IMR-90 (cell line): ENCODE results near the gene FGF9. TPM values are rescaled to one million over a fixed set of nuclear protein-coding genes. Genes with fewer than 3 reads are reported as not detected.

ENCODE experiments used
- ATAC-seq: fragments of 200-7000 bp; cut with Tn5 transposase; 2 replicates; pipeline ENCODE4 v1.9.1; 2020; ENCODE audit warnings: low read depth, mild to moderate bottlenecking, moderate library complexity
- BruUV-seq: library from RNA; stranded (reverse); fragments of 400-500 nt; replicated peaks from 2 replicates; lab custom pipeline; 2021; lab: Mats Ljungman, UMichigan
- CTCF ChIA-PET: fragments of 300-600 bp; formaldehyde crosslinking; extraction: SDS; loops from one replicate; lab custom pipeline; 2021; ENCODE audit warnings: antibody characterized with exemption; lab: Yijun Ruan, JAX
- POLR2A ChIA-PET: fragments of 300-600 bp; sonication (Branson Sonifier 250); formaldehyde crosslinking; loops from one replicate; lab custom pipeline; 2022; ENCODE audit warnings: antibody characterized with exemption; ENCODE audit not compliant: unreplicated experiment; lab: Charles Lee
- DNase-seq: peaks from one replicate; pipeline ENCODE4 v3.0.0; 2013
- H2AFZ ChIP-seq: replicated peaks from 2 replicates; pipeline ENCODE3; 2013; ENCODE audit warnings: low read length, mild to moderate bottlenecking; ENCODE audit not compliant: poor library complexity
- H2AK5ac ChIP-seq: 2 replicates; pipeline ENCODE4 v1.6.1; 2013; ENCODE audit warnings: low read depth, low read length, inconsistent platforms
- H2AK9ac ChIP-seq: replicated peaks from 2 replicates; pipeline ENCODE3; 2013; ENCODE audit warnings: mild to moderate bottlenecking, low read depth, low read length, moderate library complexity; ENCODE audit not compliant: poor library complexity
- H2BK120ac ChIP-seq: 2 replicates; pipeline ENCODE4 v1.6.1; 2013; ENCODE audit warnings: low read depth, low read length, inconsistent platforms
- H2BK15ac ChIP-seq: 3 replicates; pipeline ENCODE4 v1.6.1; 2013; ENCODE audit warnings: low read depth, low read length, inconsistent platforms
- H2BK20ac ChIP-seq: 2 replicates; pipeline ENCODE4 v1.6.1; 2013; ENCODE audit warnings: low read depth, mild to moderate bottlenecking, inconsistent platforms, low read length, moderate library complexity
- H2BK5ac ChIP-seq: 2 replicates; pipeline ENCODE4 v1.6.1; 2013; ENCODE audit warnings: mild to moderate bottlenecking, low read depth, low read length, inconsistent platforms; ENCODE audit not compliant: poor library complexity, severe bottlenecking
- H3K14ac ChIP-seq: replicated peaks from 2 replicates; pipeline ENCODE4 v1.6.1; 2013; ENCODE audit warnings: low read depth, low read length, inconsistent platforms
- H3K18ac ChIP-seq: 2 replicates; pipeline ENCODE4 v1.6.1; 2013; ENCODE audit warnings: low read depth, low read length, control low read depth
- H3K23ac ChIP-seq: 2 replicates; pipeline ENCODE4 v1.6.1; 2013; ENCODE audit warnings: low read depth, low read length, inconsistent platforms
- H3K27ac ChIP-seq: 2 replicates; pipeline ENCODE4 v1.5.1; 2013; ENCODE audit warnings: mild to moderate bottlenecking, control low read depth, low read length; ENCODE audit not compliant: insufficient read depth
- H3K27me3 ChIP-seq: 2 replicates; pipeline ENCODE4 v1.6.1; 2013; ENCODE audit warnings: low read length; ENCODE audit not compliant: control insufficient read depth, insufficient read depth
- H3K36me3 ChIP-seq: 2 replicates; pipeline ENCODE4 v1.6.1; 2013; ENCODE audit warnings: low read length, mixed read lengths; ENCODE audit not compliant: control insufficient read depth, insufficient read depth
- H3K4ac ChIP-seq: 2 replicates; pipeline ENCODE4 v1.6.1; 2013; ENCODE audit warnings: low read depth, low read length, inconsistent platforms
- H3K4me1 ChIP-seq: 2 replicates; pipeline ENCODE4 v1.6.1; 2013; ENCODE audit warnings: low read length, mixed read lengths; ENCODE audit not compliant: control insufficient read depth, insufficient read depth
- H3K4me2 ChIP-seq: 2 replicates; pipeline ENCODE4 v1.6.1; 2013; ENCODE audit warnings: low read depth, mild to moderate bottlenecking, control low read depth, low read length, moderate library complexity
- H3K4me3 ChIP-seq: 2 replicates; pipeline ENCODE4 v1.5.1; 2013; ENCODE audit warnings: low read depth, mild to moderate bottlenecking, control low read depth, low read length, moderate library complexity; ENCODE audit not compliant: insufficient read depth
- H3K56ac ChIP-seq: 2 replicates; pipeline ENCODE4 v1.6.1; 2013; ENCODE audit warnings: low read length, inconsistent platforms; ENCODE audit not compliant: insufficient read depth; ENCODE audit errors: extremely low read depth
- H3K79me1 ChIP-seq, 2 experiments: 2 replicates each; pipeline ENCODE4 v1.6.1; 2013; ENCODE audit warnings: low read length in 2 of 2, inconsistent platforms in 1 of 2, low read depth in 1 of 2
- H3K9ac ChIP-seq: 2 replicates; pipeline ENCODE4 v1.6.1; 2013; ENCODE audit warnings: low read depth, low read length, control low read depth
- H3K9me1 ChIP-seq: 2 replicates; pipeline ENCODE4 v1.6.1; 2013; ENCODE audit warnings: low read length, inconsistent platforms; ENCODE audit not compliant: insufficient read depth
- H3K9me3 ChIP-seq: 2 replicates; pipeline ENCODE4 v1.6.1; 2013; ENCODE audit warnings: low read length; ENCODE audit not compliant: control insufficient read depth, insufficient read depth
- H4K20me1 ChIP-seq: 2 replicates; pipeline ENCODE4 v1.6.1; 2013; ENCODE audit warnings: low read length, inconsistent platforms; ENCODE audit not compliant: insufficient read depth
- H4K5ac ChIP-seq: 2 replicates; pipeline ENCODE4 v1.6.1; 2013; ENCODE audit warnings: mild to moderate bottlenecking, low read depth, low read length, control low read depth
- H4K8ac ChIP-seq, 2 experiments: 2 replicates each; pipeline ENCODE4 v1.6.1; 2013; ENCODE audit warnings: low read depth in 2 of 2, low read length in 2 of 2, control low read depth in 1 of 2, inconsistent platforms in 1 of 2
- H4K91ac ChIP-seq: 2 replicates; pipeline ENCODE4 v1.6.1; 2013; ENCODE audit warnings: low read depth, low read length, inconsistent platforms; ENCODE audit not compliant: insufficient read depth
- CEBPB ChIP-seq: IDR thresholded peaks from 2 replicates; pipeline ENCODE4 v1.6.1; 2012; ENCODE audit warnings: low read depth, low read length, improper control_type of control experiment
- CTCF ChIP-seq: conservative IDR thresholded peaks from 2 replicates; pipeline ENCODE4 v1.5.1; 2012; ENCODE audit warnings: mild to moderate bottlenecking, low read depth, low read length, improper control_type of control experiment
- FOS ChIP-seq: fragments of 150-350 bp; IDR thresholded peaks from 2 replicates; pipeline ENCODE4 v1.6.1; 2016; ENCODE audit warnings: low read depth, low read length
- MAFK ChIP-seq: IDR thresholded peaks from 2 replicates; pipeline ENCODE4 v1.6.1; 2012; ENCODE audit warnings: low read depth, low read length, improper control_type of control experiment
- MAZ ChIP-seq: IDR thresholded peaks from 2 replicates; pipeline ENCODE4 v1.6.1; 2012; ENCODE audit warnings: low read depth, mild to moderate bottlenecking, low read length, improper control_type of control experiment, moderate library complexity, borderline replicate concordance
- MXI1 ChIP-seq: IDR thresholded peaks from 2 replicates; pipeline ENCODE4 v1.6.1; 2012; ENCODE audit warnings: low read depth, mild to moderate bottlenecking, low read length, moderate library complexity, borderline replicate concordance
- NFE2L2 ChIP-seq: fragments of 150-350 bp; IDR thresholded peaks from 2 replicates; pipeline ENCODE4 v1.6.1; 2016; ENCODE audit warnings: low read depth, mild to moderate bottlenecking, low read length
- RCOR1 ChIP-seq: IDR thresholded peaks from 2 replicates; pipeline ENCODE4 v1.6.1; 2012; ENCODE audit warnings: mild to moderate bottlenecking, low read length, improper control_type of control experiment; ENCODE audit not compliant: insufficient replicate concordance
- RFX5 ChIP-seq: IDR thresholded peaks from 2 replicates; pipeline ENCODE4 v1.8.0; 2012; ENCODE audit warnings: low read depth, mild to moderate bottlenecking, low read length, moderate library complexity
- SMC3 ChIP-seq: fragments of 150-350 bp; IDR thresholded peaks from 2 replicates; pipeline ENCODE4 v1.6.1; 2016; ENCODE audit warnings: low read depth, mild to moderate bottlenecking, antibody characterized with exemption, low read length, moderate library complexity
- USF2 ChIP-seq: fragments of 150-350 bp; IDR thresholded peaks from 2 replicates; pipeline ENCODE4 v1.6.1; 2017; ENCODE audit warnings: mild to moderate bottlenecking, antibody characterized with exemption, low read length, low read depth
- WGBS, 2 experiments: methylation state at CpG; one replicate each; pipeline versions ENCODE4 v1.1.5 to v1.1.7; 2013; ENCODE audit warnings: missing lambda C conversion rate in 2 of 2; ENCODE audit not compliant: insufficient read length in 1 of 2; ENCODE audit errors: extremely low coverage in 2 of 2; 5-methylcytosine and 5-hydroxymethylcytosine counted together
- dilution Hi-C: fragments of 300-500 bp; cut with HindIII; formaldehyde crosslinking; loops from one replicate; pipeline ENCODE4 v1.14.3; 2018; ENCODE audit warnings: low sequenced_read_pairs; ENCODE audit not compliant: unreplicated experiment
- in situ Hi-C: fragments of 300-500 bp; cut with MboI; formaldehyde crosslinking; loops from 3 replicates; pipeline ENCODE4 v1.14.3; 2019; ENCODE audit warnings: low sequenced_read_pairs, inconsistent platforms, mixed read lengths
- intact Hi-C: fragments of 100-400 bp; cut with micrococcal nuclease; formaldehyde crosslinking; loops from 2 replicates; pipeline ENCODE4 v1.10.0; 2022
- polyA plus RNA-seq, 3 experiments: library from polyadenylated mRNA; depleted of rRNA; stranded (reverse); fragments of >200 nt; gene quantifications; 2 replicates each; pipeline ENCODE4 v1.2.3, GENCODE V29; 2012; ENCODE audit warnings: low replicate concordance in 1 of 3
- total RNA-seq: library from RNA; depleted of rRNA; stranded (reverse); fragments of >200 nt; gene quantifications from 2 replicates; pipeline ENCODE4 v1.2.3, GENCODE V29; 2012

The FGF9 gene
- total and polyA plus RNA-seq, 2 of the 4 experiments (the other 2 are of a cell fraction), result under 0.01 to 0.05 TPM

- no peak overlapping the region for H3K23ac ChIP-seq
- peaks cover 2% of the 10 kb centered on the region; the same call in 1 of the 2 replicates for H3K9me3 ChIP-seq
- no peak overlapping the region for H4K8ac ChIP-seq
- H2BK120ac ChIP-seq, result no peak overlapping the region
- no peak overlapping the region for H2BK20ac ChIP-seq
- H3K79me1 ChIP-seq, result no peaks in the 10 kb centered on the region
- in situ Hi-C loops (no loop called here), intact Hi-C loops (no loop called here), dilution Hi-C loops (no loop called here)
- H4K20me1 ChIP-seq, result no peaks in the 10 kb centered on the region
- no peaks in the 10 kb centered on the region for H3K9me1 ChIP-seq
- TF ChIP-seq CEBPB (no peak), MAFK (no peak), CTCF (no peak), MXI1 (no peak), FOS (no peak), SMC3 (no peak), USF2 (no peak), RCOR1 (no peak), RFX5 (no peak), MAZ (no peak), NFE2L2 (no peak)
- no peaks in the 10 kb centered on the region; the same call in 1 of the 2 replicates for H3K27me3 ChIP-seq
- H2AFZ ChIP-seq, result no peak overlapping the region
- no peaks in the 10 kb centered on the region for H3K36me3 ChIP-seq
- no peak overlapping the region for H2BK5ac ChIP-seq
- no peak overlapping the region for H3K18ac ChIP-seq
- ChIA-PET POLR2A (no interaction called here), CTCF (no interaction called here)
- H3K4me2 ChIP-seq, result no peak overlapping the region
- no peak overlapping the region for H2AK9ac ChIP-seq
- H3K9ac ChIP-seq, result no peak overlapping the region
- no peak overlapping the region for H4K91ac ChIP-seq
- H3K4me3 ChIP-seq, result no peak overlapping the region
- H2BK15ac ChIP-seq, result no peak overlapping the region
- no peak overlapping the region for H3K27ac ChIP-seq
- 62% methylated on average over 2 of the region's 6 CpGs; no CpG with 5 or more reads in 1 of the 2 experiments for WGBS, 2 experiments
- no peak overlapping the region for H2AK5ac ChIP-seq
- H4K5ac ChIP-seq, result no peak overlapping the region
- no peak for ATAC-seq
- H3K56ac ChIP-seq, result no peak overlapping the region
- BruUV-seq, result no TSS peak
- no peak overlapping the region for H3K14ac ChIP-seq
- no peak overlapping the region for H3K4ac ChIP-seq
- DNase-seq, result no peak
- H3K4me1 ChIP-seq, result no peaks in the 10 kb centered on the region
Observed at GRCh38 chr13:21659087-21659486, 11.8 kb upstream of the FGF9 start.
